ENCODE results near the gene WTAP. TPM values are rescaled to one million over a fixed set of nuclear protein-coding genes. Genes with fewer than 3 reads are reported as not detected.

WTAP gene
- total and polyA plus RNA-seq, 2 of the 4 experiments (the other 2 are of a cell fraction) = 30.2 to 92.3 TPM

DNA sequence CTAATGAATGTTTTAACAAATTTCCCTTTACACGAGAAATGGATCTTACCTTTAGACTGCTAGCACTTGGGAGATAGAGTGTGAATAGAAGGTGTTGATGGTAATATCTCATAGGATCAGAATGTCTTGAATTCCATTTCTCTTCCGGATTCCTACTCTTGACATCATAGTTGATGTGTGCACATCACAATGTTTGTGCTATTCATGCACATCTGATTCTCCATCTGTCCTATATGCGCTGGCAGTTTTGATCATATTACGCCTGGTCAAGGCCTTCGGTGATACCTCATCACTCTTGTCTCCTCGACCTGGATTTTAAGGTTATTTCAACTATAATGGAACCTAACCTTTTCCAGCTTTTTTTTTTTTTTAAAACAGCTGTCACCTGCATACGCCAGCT, 17.8 kb downstream of the WTAP start:
- no peak overlapping the region for H3K4ac ChIP-seq (ENCODE audit: low read depth, low read length)
- BruUV-seq (replicated peaks) = no TSS peak
- H3K36me3 ChIP-seq (ENCODE audit: control insufficient read depth, insufficient read depth, low read length) = peaks cover 56% of the 10 kb centered on the region
- no peak overlapping the region for H3K9ac ChIP-seq (ENCODE audit: low read depth, low read length)
- no peaks in the 10 kb centered on the region for H3K9me3 ChIP-seq (ENCODE audit: control insufficient read depth, insufficient read depth, low read length)
- no peak overlapping the region for H4K91ac ChIP-seq (ENCODE audit: insufficient read depth, low read depth, low read length)
- no peak overlapping the region for H3K4me2 ChIP-seq (ENCODE audit: low read depth, low read length)
- DNase-seq = no peak
- H3K4me1 ChIP-seq (ENCODE audit: control insufficient read depth, insufficient read depth, low read length) = no peaks in the 10 kb centered on the region
- H3K27ac ChIP-seq (ENCODE audit: insufficient read depth, low read length) = no peak overlapping the region
- H3K27me3 ChIP-seq (ENCODE audit: control insufficient read depth, insufficient read depth, low read length) = no peaks in the 10 kb centered on the region
- H2BK15ac ChIP-seq (ENCODE audit: low read depth, low read length) = no peak overlapping the region
- ATAC-seq (ENCODE audit: low read depth) = no peak
- no peak overlapping the region for H2AK9ac ChIP-seq (replicated peaks; ENCODE audit: low read depth, low read length, poor library complexity)
- H3K14ac ChIP-seq (replicated peaks; ENCODE audit: low read depth, low read length) = no peak overlapping the region
- dilution Hi-C loops (cut with HindIII; ENCODE audit: low sequenced_read_pairs, unreplicated experiment) = no loop called here
- no peak overlapping the region for H2BK120ac ChIP-seq (ENCODE audit: low read depth, low read length)
- no peak overlapping the region for H2BK5ac ChIP-seq (ENCODE audit: low read depth, low read length, poor library complexity, severe bottlenecking)
- CTCF ChIA-PET = no interaction called here
- 100% methylated on average over 1 of the region's 7 CpGs; no CpG with 5 or more reads in 1 of the 2 experiments for WGBS, 2 experiments (ENCODE audit: extremely low coverage in 2 of 2, insufficient read length in 1 of 2)
- TF ChIP-seq RAD21 (IDR thresholded peaks at IDR 0.05; ENCODE audit: low read length) (no peak), RFX5 (IDR thresholded peaks at IDR 0.05; ENCODE audit: low read depth, low read length) (no peak), CEBPB (IDR thresholded peaks at IDR 0.05; ENCODE audit: low read depth, low read length) (no peak), CHD1 (IDR thresholded peaks at IDR 0.05; ENCODE audit: low read depth, low read length) (no peak), FOS (IDR thresholded peaks at IDR 0.05; ENCODE audit: low read depth, low read length) (no peak), MAZ (IDR thresholded peaks at IDR 0.05; ENCODE audit: borderline replicate concordance, low read depth, low read length) (no peak), MAFK (IDR thresholded peaks at IDR 0.05; ENCODE audit: low read depth, low read length) (no peak), POLR2A (IDR thresholded peaks at IDR 0.05; ENCODE audit: low read depth, low read length) (no peak), BHLHE40 (IDR thresholded peaks at IDR 0.05; ENCODE audit: low read depth, low read length) (no peak), SMC3 (IDR thresholded peaks at IDR 0.05; ENCODE audit: low read depth, low read length) (no peak), RCOR1 (IDR thresholded peaks at IDR 0.05; ENCODE audit: insufficient replicate concordance, low read length) (no peak), NFE2L2 (IDR thresholded peaks at IDR 0.05; ENCODE audit: low read depth, low read length) (no peak), MXI1 (IDR thresholded peaks at IDR 0.05; ENCODE audit: borderline replicate concordance, low read depth, low read length) (no peak)
- TF ChIP-seq, protein P1, sequence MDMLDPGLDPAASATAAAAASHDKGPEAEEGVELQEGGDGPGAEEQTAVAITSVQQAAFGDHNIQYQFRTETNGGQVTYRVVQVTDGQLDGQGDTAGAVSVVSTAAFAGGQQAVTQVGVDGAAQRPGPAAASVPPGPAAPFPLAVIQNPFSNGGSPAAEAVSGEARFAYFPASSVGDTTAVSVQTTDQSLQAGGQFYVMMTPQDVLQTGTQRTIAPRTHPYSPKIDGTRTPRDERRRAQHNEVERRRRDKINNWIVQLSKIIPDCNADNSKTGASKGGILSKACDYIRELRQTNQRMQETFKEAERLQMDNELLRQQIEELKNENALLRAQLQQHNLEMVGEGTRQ (IDR thresholded peaks at IDR 0.05; ENCODE audit: low read depth, low read length) = no peak
- TF ChIP-seq, protein P2, sequence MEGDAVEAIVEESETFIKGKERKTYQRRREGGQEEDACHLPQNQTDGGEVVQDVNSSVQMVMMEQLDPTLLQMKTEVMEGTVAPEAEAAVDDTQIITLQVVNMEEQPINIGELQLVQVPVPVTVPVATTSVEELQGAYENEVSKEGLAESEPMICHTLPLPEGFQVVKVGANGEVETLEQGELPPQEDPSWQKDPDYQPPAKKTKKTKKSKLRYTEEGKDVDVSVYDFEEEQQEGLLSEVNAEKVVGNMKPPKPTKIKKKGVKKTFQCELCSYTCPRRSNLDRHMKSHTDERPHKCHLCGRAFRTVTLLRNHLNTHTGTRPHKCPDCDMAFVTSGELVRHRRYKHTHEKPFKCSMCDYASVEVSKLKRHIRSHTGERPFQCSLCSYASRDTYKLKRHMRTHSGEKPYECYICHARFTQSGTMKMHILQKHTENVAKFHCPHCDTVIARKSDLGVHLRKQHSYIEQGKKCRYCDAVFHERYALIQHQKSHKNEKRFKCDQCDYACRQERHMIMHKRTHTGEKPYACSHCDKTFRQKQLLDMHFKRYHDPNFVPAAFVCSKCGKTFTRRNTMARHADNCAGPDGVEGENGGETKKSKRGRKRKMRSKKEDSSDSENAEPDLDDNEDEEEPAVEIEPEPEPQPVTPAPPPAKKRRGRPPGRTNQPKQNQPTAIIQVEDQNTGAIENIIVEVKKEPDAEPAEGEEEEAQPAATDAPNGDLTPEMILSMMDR (conservative IDR thresholded peaks at IDR 0.05; ENCODE audit: low read depth, low read length) = no peak
- TF ChIP-seq, protein P3, sequence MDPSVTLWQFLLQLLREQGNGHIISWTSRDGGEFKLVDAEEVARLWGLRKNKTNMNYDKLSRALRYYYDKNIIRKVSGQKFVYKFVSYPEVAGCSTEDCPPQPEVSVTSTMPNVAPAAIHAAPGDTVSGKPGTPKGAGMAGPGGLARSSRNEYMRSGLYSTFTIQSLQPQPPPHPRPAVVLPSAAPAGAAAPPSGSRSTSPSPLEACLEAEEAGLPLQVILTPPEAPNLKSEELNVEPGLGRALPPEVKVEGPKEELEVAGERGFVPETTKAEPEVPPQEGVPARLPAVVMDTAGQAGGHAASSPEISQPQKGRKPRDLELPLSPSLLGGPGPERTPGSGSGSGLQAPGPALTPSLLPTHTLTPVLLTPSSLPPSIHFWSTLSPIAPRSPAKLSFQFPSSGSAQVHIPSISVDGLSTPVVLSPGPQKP (IDR thresholded peaks at IDR 0.05; ENCODE audit: borderline replicate concordance, low read depth, low read length) = no peak
- no peak overlapping the region for H4K8ac ChIP-seq (ENCODE audit: low read depth in 2 of 2, low read length in 2 of 2)
- in situ Hi-C loops (cut with MboI; ENCODE audit: low sequenced_read_pairs) = no loop called here
- no peak overlapping the region for H3K18ac ChIP-seq (ENCODE audit: low read depth, low read length)
- POLR2A ChIA-PET (ENCODE audit: unreplicated experiment) = no interaction called here
- no peak overlapping the region for H3K56ac ChIP-seq (ENCODE audit: extremely low read depth, insufficient read depth, low read length)
- no peak overlapping the region for H2AFZ ChIP-seq (replicated peaks; ENCODE audit: low read length, poor library complexity)
- H3K23ac ChIP-seq (ENCODE audit: low read depth, low read length) = no peak overlapping the region
- H3K79me1 ChIP-seq (ENCODE audit: low read depth in 1 of 2, low read length in 2 of 2) = peaks cover 26 to 28% of the 10 kb centered on the region in 2 experiments
- intact Hi-C loops (cut with micrococcal nuclease) = no loop called here
- no peak overlapping the region for H2BK20ac ChIP-seq (ENCODE audit: low read depth, low read length)
- no peak overlapping the region for H2AK5ac ChIP-seq (ENCODE audit: low read depth, low read length)
- no peak overlapping the region for H3K4me3 ChIP-seq (ENCODE audit: insufficient read depth, low read depth, low read length)
- peaks cover 3% of the 10 kb centered on the region; the same call in 1 of the 2 replicates for H4K20me1 ChIP-seq (ENCODE audit: insufficient read depth, low read length)
- H4K5ac ChIP-seq (ENCODE audit: low read depth, low read length) = no peak overlapping the region
- no peaks in the 10 kb centered on the region for H3K9me1 ChIP-seq (ENCODE audit: insufficient read depth, low read length)
